Right renal cortex interstitium (tissue), 3 donors: ENCODE results near the gene AMER3. TPM values are rescaled to one million over a fixed set of nuclear protein-coding genes. Genes with fewer than 3 reads are reported as not detected.
"Not testable (repeated sequence)": the region's sequence is repeated elsewhere in the genome, so short reads cannot be mapped to it uniquely, and the experiment has no call there.

Source experiments
- DNase-seq, 3 donors: peaks; one replicate each; pipeline ENCODE4 v3.0.0-alpha.2; 2013; ENCODE audit warnings: low read depth in 3 of 3, low spot score in 2 of 3
- polyA plus RNA-seq, 3 donors: library from polyadenylated mRNA; unstranded; fragments of 120-200 nt; gene quantifications; one replicate each; pipeline ENCODE4 v1.2.1, GENCODE V29; 2013; ENCODE audit not compliant: insufficient read length in 3 of 3

The AMER3 gene
- polyA plus RNA-seq = under 1 TPM; 0.01 to 0.10 (median 0.01) TPM

GRCh38 chr2:130755256-130756052 lies at the start of gene AMER3:
TSS of gene AMER3 (plus strand) at chr2:130755540. CDS start at chr2:130762073, 6,533 bp downstream.
- DNase-seq = peak in 1 of 3 donors; percentile 4

GRCh38 chr2:130714795-130715194 lies 40.5 kb upstream of the AMER3 start:
- DNase-seq = not testable (repeated sequence)

GRCh38 chr2:130720036-130720435 lies 35.3 kb upstream of the AMER3 start:
- no peak for DNase-seq

- DNase-seq = no peak
Measured at GRCh38 chr2:130720528-130720927, 34.8 kb upstream of the AMER3 start.

- no peak for DNase-seq
Measured at GRCh38 chr2:130724455-130724854, 30.9 kb upstream of the AMER3 start.

- no peak for DNase-seq
Measured at GRCh38 chr2:130726614-130727180, 28.6 kb upstream of the AMER3 start.

- peak; percentile 14 to 54 (median 47) for DNase-seq
Measured at GRCh38 chr2:130727286-130727924, 27.9 kb upstream of the AMER3 start.

- DNase-seq = no peak
Measured at GRCh38 chr2:130728007-130728454, 27.3 kb upstream of the AMER3 start.

GRCh38 chr2:130728549-130729316 lies 26.6 kb upstream of the AMER3 start, which contains the start of gene GPR148:
TSS of gene GPR148 (plus strand) at chr2:130729070. CDS start at chr2:130729152, 82 bp downstream.
- DNase-seq = no peak

GRCh38 chr2:130729322-130730299 lies 25.7 kb upstream of the AMER3 start:
- DNase-seq = no peak

- not testable (repeated sequence) for DNase-seq
Measured at GRCh38 chr2:130732257-130732656, 23.1 kb upstream of the AMER3 start.

- no peak for DNase-seq
Measured at GRCh38 chr2:130735200-130735599, 20.1 kb upstream of the AMER3 start.

GRCh38 chr2:130736487-130736886 lies 18.9 kb upstream of the AMER3 start:
- DNase-seq = no peak

- no peak for DNase-seq
Measured at GRCh38 chr2:130737592-130737991, 17.7 kb upstream of the AMER3 start.

GRCh38 chr2:130740671-130741070 lies 14.7 kb upstream of the AMER3 start:
- no peak for DNase-seq

GRCh38 chr2:130743278-130743677 lies 12.1 kb upstream of the AMER3 start:
- DNase-seq = no peak

- DNase-seq = no peak
Measured at GRCh38 chr2:130744287-130745117, 10.8 kb upstream of the AMER3 start.

- DNase-seq = no peak
Measured at GRCh38 chr2:130749078-130749477, 6.3 kb upstream of the AMER3 start.

- DNase-seq = no peak
Measured at GRCh38 chr2:130749641-130750040, 5.7 kb upstream of the AMER3 start.
